ENCODE results near the gene HSD17B12. TPM values are rescaled to one million over a fixed set of nuclear protein-coding genes. Genes with fewer than 3 reads are reported as not detected.

The HSD17B12 gene
- total RNA-seq, 1 experiment from 2014 or later, result 96.9 TPM

- H3K4me1 ChIP-seq (replicated peaks), result no peaks in the 10 kb centered on the region
- H3K4me3 ChIP-seq, result no peak overlapping the region
- H3K27ac ChIP-seq, result no peak overlapping the region
- no peaks in the 10 kb centered on the region for H3K9me3 ChIP-seq (replicated peaks)
- H3K27me3 ChIP-seq (replicated peaks), result no peaks in the 10 kb centered on the region
- no peak for DNase-seq (ENCODE audit: low read depth in 1 of 2, low spot score in 2 of 2)
- H3K36me3 ChIP-seq, result peaks cover 12% of the 10 kb centered on the region
Measured at GRCh38 chr11:43842021-43842420, 161.5 kb downstream of the HSD17B12 start.

GRCh38 chr11:43845816-43846215 lies 165.3 kb downstream of the HSD17B12 start:
- no peak for DNase-seq (ENCODE audit: low read depth in 1 of 2, low spot score in 2 of 2)
- no peaks in the 10 kb centered on the region for H3K4me1 ChIP-seq (replicated peaks)
- no peak overlapping the region for H3K27ac ChIP-seq
- no peaks in the 10 kb centered on the region for H3K36me3 ChIP-seq
- H3K27me3 ChIP-seq (replicated peaks), result no peaks in the 10 kb centered on the region
- H3K4me3 ChIP-seq, result no peak overlapping the region
- no peaks in the 10 kb centered on the region for H3K9me3 ChIP-seq (replicated peaks)

- Histone ChIP-seq H3K36me3 (0 out of 2 replicates have a peak, but pooled peaks cover 7% of the 10 kb centered on the region), H3K4me3 (no peak overlapping the region), H3K4me1 (replicated peaks) (no peaks in the 10 kb centered on the region), H3K27ac (no peak overlapping the region), H3K9me3 (replicated peaks) (no peaks in the 10 kb centered on the region), H3K27me3 (replicated peaks) (no peaks in the 10 kb centered on the region)
- peak; percentile 75 to 77 for DNase-seq (ENCODE audit: low read depth in 1 of 2, low spot score in 2 of 2)
Measured at GRCh38 chr11:43852057-43852636, 171.6 kb downstream of the HSD17B12 start.

- DNase-seq (ENCODE audit: low read depth in 1 of 2, low spot score in 2 of 2), result no peak
- H3K27me3 ChIP-seq (replicated peaks), result no peaks in the 10 kb centered on the region
- no peaks in the 10 kb centered on the region for H3K4me1 ChIP-seq (replicated peaks)
- H3K27ac ChIP-seq, result no peak overlapping the region
- no peaks in the 10 kb centered on the region for H3K9me3 ChIP-seq (replicated peaks)
- H3K4me3 ChIP-seq, result no peak overlapping the region
- H3K36me3 ChIP-seq, result 0 out of 2 replicates have a peak, but pooled peaks cover 7% of the 10 kb centered on the region
Measured at GRCh38 chr11:43853781-43854180, 173.2 kb downstream of the HSD17B12 start.

- 0 out of 2 replicates have a peak, but pooled peaks cover 4% of the 10 kb centered on the region for H3K9me3 ChIP-seq (replicated peaks)
- H3K36me3 ChIP-seq, result 0 out of 2 replicates have a peak, but pooled peaks cover 7% of the 10 kb centered on the region
- H3K27me3 ChIP-seq (replicated peaks), result no peaks in the 10 kb centered on the region
- no peak overlapping the region for H3K4me3 ChIP-seq
- no peak overlapping the region for H3K27ac ChIP-seq
- no peaks in the 10 kb centered on the region for H3K4me1 ChIP-seq (replicated peaks)
- no peak for DNase-seq (ENCODE audit: low read depth in 1 of 2, low spot score in 2 of 2)
Measured at GRCh38 chr11:43856993-43857392, 176.5 kb downstream of the HSD17B12 start.

- Histone ChIP-seq H3K4me1 (replicated peaks) (no peaks in the 10 kb centered on the region), H3K9me3 (replicated peaks) (0 out of 2 replicates have a peak, but pooled peaks cover 4% of the 10 kb centered on the region), H3K36me3 (no peaks in the 10 kb centered on the region), H3K4me3 (no peak overlapping the region), H3K27ac (no peak overlapping the region), H3K27me3 (replicated peaks) (no peaks in the 10 kb centered on the region)
- DNase-seq (ENCODE audit: low read depth in 1 of 2, low spot score in 2 of 2), result no peak
Measured at GRCh38 chr11:43861141-43861540, 180.6 kb downstream of the HSD17B12 start.

- Histone ChIP-seq H3K4me1 (replicated peaks) (peaks cover 9% of the 10 kb centered on the region), H3K4me3 (no peak overlapping the region), H3K9me3 (replicated peaks) (no peaks in the 10 kb centered on the region; the same call in 1 of the 2 replicates), H3K27ac (no peak overlapping the region), H3K36me3 (no peaks in the 10 kb centered on the region), H3K27me3 (replicated peaks) (0 out of 2 replicates have a peak, but pooled peaks cover 3% of the 10 kb centered on the region)
- DNase-seq (ENCODE audit: low read depth in 1 of 2, low spot score in 2 of 2), result no peak
Measured at GRCh38 chr11:43866520-43866919, 186.0 kb downstream of the HSD17B12 start.

- DNase-seq (ENCODE audit: low read depth in 1 of 2, low spot score in 2 of 2), result no peak
- peaks cover 9% of the 10 kb centered on the region for H3K4me1 ChIP-seq (replicated peaks)
- H3K27ac ChIP-seq, result no peak overlapping the region
- H3K36me3 ChIP-seq, result no peaks in the 10 kb centered on the region
- 0 out of 2 replicates have a peak, but pooled peaks cover 3% of the 10 kb centered on the region for H3K27me3 ChIP-seq (replicated peaks)
- no peaks in the 10 kb centered on the region; the same call in 1 of the 2 replicates for H3K9me3 ChIP-seq (replicated peaks)
- no peak overlapping the region for H3K4me3 ChIP-seq
Measured at GRCh38 chr11:43866969-43867368, 186.4 kb downstream of the HSD17B12 start.

GRCh38 chr11:43868852-43869567 lies 188.5 kb downstream of the HSD17B12 start:
- no peak overlapping the region for H3K27ac ChIP-seq
- peaks cover 9% of the 10 kb centered on the region for H3K4me1 ChIP-seq (replicated peaks)
- H3K36me3 ChIP-seq, result no peaks in the 10 kb centered on the region
- peak in 1 of 2 experiments; percentile 56 for DNase-seq (ENCODE audit: low read depth in 1 of 2, low spot score in 2 of 2)
- no peaks in the 10 kb centered on the region; the same call in 1 of the 2 replicates for H3K9me3 ChIP-seq (replicated peaks)
- peaks cover 14% of the 10 kb centered on the region for H3K27me3 ChIP-seq (replicated peaks)
- H3K4me3 ChIP-seq, result no peak overlapping the region

- no peak overlapping the region for H3K4me3 ChIP-seq
- no peak overlapping the region for H3K27ac ChIP-seq
- H3K9me3 ChIP-seq (replicated peaks), result no peaks in the 10 kb centered on the region; the same call in 1 of the 2 replicates
- no peak for DNase-seq (ENCODE audit: low read depth in 1 of 2, low spot score in 2 of 2)
- no peaks in the 10 kb centered on the region for H3K36me3 ChIP-seq
- H3K4me1 ChIP-seq (replicated peaks), result peaks cover 9% of the 10 kb centered on the region
- H3K27me3 ChIP-seq (replicated peaks), result peaks cover 14% of the 10 kb centered on the region
Measured at GRCh38 chr11:43871051-43871450, 190.5 kb downstream of the HSD17B12 start.

- Histone ChIP-seq H3K36me3 (no peaks in the 10 kb centered on the region), H3K4me3 (no peak overlapping the region), H3K4me1 (replicated peaks) (peaks cover 9% of the 10 kb centered on the region), H3K27ac (no peak overlapping the region), H3K9me3 (replicated peaks) (no peaks in the 10 kb centered on the region; the same call in 1 of the 2 replicates), H3K27me3 (replicated peaks) (peaks cover 14% of the 10 kb centered on the region)
- DNase-seq (ENCODE audit: low read depth in 1 of 2, low spot score in 2 of 2), result no peak
Measured at GRCh38 chr11:43872995-43873394, 192.5 kb downstream of the HSD17B12 start.

- Histone ChIP-seq H3K9me3 (replicated peaks) (no peaks in the 10 kb centered on the region; the same call in 1 of the 2 replicates), H3K4me3 (no peak overlapping the region), H3K4me1 (replicated peaks) (peaks cover 3% of the 10 kb centered on the region), H3K27me3 (replicated peaks) (peaks cover 14% of the 10 kb centered on the region), H3K36me3 (no peaks in the 10 kb centered on the region), H3K27ac (no peak overlapping the region)
- DNase-seq (ENCODE audit: low read depth in 1 of 2, low spot score in 2 of 2), result no peak
Measured at GRCh38 chr11:43874078-43874477, 193.5 kb downstream of the HSD17B12 start.

GRCh38 chr11:43874738-43875137 lies 194.2 kb downstream of the HSD17B12 start:
- Histone ChIP-seq H3K27me3 (replicated peaks) (peaks cover 14% of the 10 kb centered on the region), H3K9me3 (replicated peaks) (no peaks in the 10 kb centered on the region; the same call in 1 of the 2 replicates), H3K4me1 (replicated peaks) (no peaks in the 10 kb centered on the region; the same call in 1 of the 2 replicates), H3K4me3 (no peak overlapping the region), H3K36me3 (no peaks in the 10 kb centered on the region), H3K27ac (no peak overlapping the region)
- DNase-seq (ENCODE audit: low read depth in 1 of 2, low spot score in 2 of 2), result no peak
